SK-N-SH (cell line): Measurements from ENCODE around the gene DOHH.
A peak's percentile ranks its signal among the peaks of the same experiment; 100 is the strongest.

Experiments used
- PBX3 ChIP-seq: IDR thresholded peaks from 2 replicates; pipeline ENCODE4; 2012
- REST ChIP-seq: IDR thresholded peaks from 2 replicates; pipeline ENCODE4 v1.6.1; 2012; ENCODE audit warnings: mild to moderate bottlenecking, low read depth, low read length, moderate library complexity
- RFX5 ChIP-seq: IDR thresholded peaks from 2 replicates; pipeline ENCODE4 v1.6.1; 2012; ENCODE audit warnings: mild to moderate bottlenecking, improper control_type of control experiment, low read length
- SIN3A ChIP-seq: IDR thresholded peaks from 2 replicates; pipeline ENCODE4 v1.6.1; 2012; ENCODE audit warnings: low read depth, mild to moderate bottlenecking, low read length, moderate library complexity, borderline replicate concordance
- TF ChIP-seq, protein P1 (sequence below): fragments of 200-600 bp; sonication (generic); IDR thresholded peaks from 2 replicates; pipeline ENCODE4 v1.6.1; 2017; ENCODE audit warnings: antibody characterized with exemption, mild to moderate bottlenecking, moderate library complexity

- TF ChIP-seq SIN3A (no peak), REST (no peak), RFX5 (no peak), PBX3 (no peak)
- TF ChIP-seq, protein P1, sequence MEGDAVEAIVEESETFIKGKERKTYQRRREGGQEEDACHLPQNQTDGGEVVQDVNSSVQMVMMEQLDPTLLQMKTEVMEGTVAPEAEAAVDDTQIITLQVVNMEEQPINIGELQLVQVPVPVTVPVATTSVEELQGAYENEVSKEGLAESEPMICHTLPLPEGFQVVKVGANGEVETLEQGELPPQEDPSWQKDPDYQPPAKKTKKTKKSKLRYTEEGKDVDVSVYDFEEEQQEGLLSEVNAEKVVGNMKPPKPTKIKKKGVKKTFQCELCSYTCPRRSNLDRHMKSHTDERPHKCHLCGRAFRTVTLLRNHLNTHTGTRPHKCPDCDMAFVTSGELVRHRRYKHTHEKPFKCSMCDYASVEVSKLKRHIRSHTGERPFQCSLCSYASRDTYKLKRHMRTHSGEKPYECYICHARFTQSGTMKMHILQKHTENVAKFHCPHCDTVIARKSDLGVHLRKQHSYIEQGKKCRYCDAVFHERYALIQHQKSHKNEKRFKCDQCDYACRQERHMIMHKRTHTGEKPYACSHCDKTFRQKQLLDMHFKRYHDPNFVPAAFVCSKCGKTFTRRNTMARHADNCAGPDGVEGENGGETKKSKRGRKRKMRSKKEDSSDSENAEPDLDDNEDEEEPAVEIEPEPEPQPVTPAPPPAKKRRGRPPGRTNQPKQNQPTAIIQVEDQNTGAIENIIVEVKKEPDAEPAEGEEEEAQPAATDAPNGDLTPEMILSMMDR, result peak; percentile 61
Measured at GRCh38 chr19:3547301-3547731, 46.8 kb upstream of the DOHH start.
